ENCODE data around the gene FOXJ3.

DNA sequence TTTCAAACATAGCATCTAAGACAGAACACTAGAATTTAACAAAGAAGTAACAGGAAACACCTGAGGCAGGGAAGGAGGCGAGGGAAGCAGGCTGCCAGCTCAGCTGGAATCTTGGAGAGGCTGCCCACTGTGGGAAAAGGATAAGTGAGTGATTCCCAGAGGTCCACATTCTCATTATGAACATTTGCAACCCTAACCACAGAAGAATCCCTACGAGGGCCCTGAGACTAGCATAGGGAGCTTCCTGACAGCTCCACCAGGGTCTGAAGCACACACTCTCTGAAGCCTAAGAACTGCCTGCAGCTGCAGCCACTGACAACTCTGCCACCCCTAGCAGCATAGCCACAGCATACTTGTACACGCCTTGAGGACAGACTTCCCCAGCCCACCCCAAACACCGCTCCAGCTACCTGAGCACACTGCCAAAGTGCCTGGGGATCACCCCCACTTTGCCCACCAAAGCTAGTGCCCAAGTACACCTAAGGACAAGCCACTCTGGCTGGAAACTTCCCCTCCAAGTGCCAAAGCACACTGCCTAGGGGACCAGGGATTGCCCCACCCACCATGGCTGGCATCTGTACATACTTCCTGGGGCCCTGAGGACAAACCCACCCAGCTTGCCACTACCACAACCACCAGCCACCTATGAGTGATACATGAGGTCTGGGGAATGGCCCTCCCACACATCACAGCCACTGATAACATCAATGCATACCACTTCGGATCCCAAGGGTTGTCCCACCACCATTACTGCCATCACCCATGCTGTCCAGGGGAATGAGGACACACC, 93.9 kb downstream of the FOXJ3 start:
- TF ChIP-seq POLR2A (IDR thresholded peaks at IDR 0.05; ENCODE audit: low read depth, low read length) (no peak), POLR2AphosphoS5 (IDR thresholded peaks at IDR 0.05; ENCODE audit: low read depth, low read length) (no peak), TAF1 (IDR thresholded peaks at IDR 0.05; ENCODE audit: low read depth, low read length) (no peak), SPI1 (IDR thresholded peaks at IDR 0.05; ENCODE audit: low read depth, low read length) (no peak), POU2F2 (IDR thresholded peaks at IDR 0.05; ENCODE audit: low read depth, low read length) (no peak), PAX5 (IDR thresholded peaks at IDR 0.05; ENCODE audit: insufficient read depth, low read length, severe bottlenecking) (no peak)
